Stimulated activated memory B cell treated with anti-CD40 and anti-IgM and Interleukin-4, amounts not matched to agents 10 μg/mL and 1 μg/mL and 100 μg/mL, for 72 hours (primary cell): Measurements from ENCODE around the gene RPS10.

Experiments used
- ATAC-seq: fragments of 150-1000 bp; cut with Tn5 transposase; 2 replicates; pipeline ENCODE4 v1.10.0; 2021
- H3K27ac Mint-ChIP-seq: one replicate; pipeline ENCODE4 v1.8.0; 2022; ENCODE audit warnings: mild to moderate bottlenecking, mixed read lengths
- H3K27me3 Mint-ChIP-seq: one replicate; pipeline ENCODE4 v1.8.0; 2022; ENCODE audit warnings: mixed read lengths
- H3K36me3 Mint-ChIP-seq: one replicate; pipeline ENCODE4 v1.8.0; 2022; ENCODE audit warnings: mixed read lengths
- H3K4me1 Mint-ChIP-seq: one replicate; pipeline ENCODE4 v1.8.0; 2022; ENCODE audit warnings: mixed read lengths
- H3K4me3 Mint-ChIP-seq: one replicate; pipeline ENCODE4 v1.8.0; 2022; ENCODE audit warnings: mild to moderate bottlenecking, moderate library complexity, mixed read lengths
- H3K9me3 Mint-ChIP-seq: one replicate; pipeline ENCODE4 v1.8.0; 2022; ENCODE audit warnings: mixed read lengths

The RPS10 gene

GRCh38 chr6:34459899-34460593, 34.2 kb upstream of the RPS10 start:
- H3K4me3 Mint-ChIP-seq: no peak overlapping the region
- no peaks in the 10 kb centered on the region for H3K36me3 Mint-ChIP-seq
- no peaks in the 10 kb centered on the region for H3K9me3 Mint-ChIP-seq
- ATAC-seq: peak; percentile 71
- H3K27me3 Mint-ChIP-seq: peaks cover 32% of the 10 kb centered on the region
- peaks cover under 1% of the 10 kb centered on the region for H3K4me1 Mint-ChIP-seq
- H3K27ac Mint-ChIP-seq: no peak overlapping the region

- H3K9me3 Mint-ChIP-seq: no peaks in the 10 kb centered on the region
- H3K27me3 Mint-ChIP-seq: peaks cover 15% of the 10 kb centered on the region
- H3K36me3 Mint-ChIP-seq: no peaks in the 10 kb centered on the region
- no peak overlapping the region for H3K4me3 Mint-ChIP-seq
- H3K4me1 Mint-ChIP-seq: no peaks in the 10 kb centered on the region
- ATAC-seq: no peak
- no peak overlapping the region for H3K27ac Mint-ChIP-seq
Measured at GRCh38 chr6:34457742-34458735, 32.2 kb upstream of the RPS10 start.

- Mint-ChIP-seq H3K27ac (no peak overlapping the region), H3K36me3 (no peaks in the 10 kb centered on the region), H3K27me3 (peaks cover 8% of the 10 kb centered on the region), H3K4me3 (no peak overlapping the region), H3K4me1 (no peaks in the 10 kb centered on the region), H3K9me3 (no peaks in the 10 kb centered on the region)
- no peak for ATAC-seq
Measured at GRCh38 chr6:34457382-34457741, 31.5 kb upstream of the RPS10 start.

GRCh38 chr6:34455831-34456230, 30.0 kb upstream of the RPS10 start:
- no peaks in the 10 kb centered on the region for H3K36me3 Mint-ChIP-seq
- no peak overlapping the region for H3K4me3 Mint-ChIP-seq
- ATAC-seq: no peak
- peaks cover 4% of the 10 kb centered on the region for H3K9me3 Mint-ChIP-seq
- no peaks in the 10 kb centered on the region for H3K27me3 Mint-ChIP-seq
- no peaks in the 10 kb centered on the region for H3K4me1 Mint-ChIP-seq
- H3K27ac Mint-ChIP-seq: no peak overlapping the region

- no peaks in the 10 kb centered on the region for H3K36me3 Mint-ChIP-seq
- H3K27me3 Mint-ChIP-seq: no peaks in the 10 kb centered on the region
- peaks cover 4% of the 10 kb centered on the region for H3K9me3 Mint-ChIP-seq
- H3K27ac Mint-ChIP-seq: no peak overlapping the region
- no peaks in the 10 kb centered on the region for H3K4me1 Mint-ChIP-seq
- ATAC-seq: no peak
- no peak overlapping the region for H3K4me3 Mint-ChIP-seq
Measured at GRCh38 chr6:34451192-34451591, 25.3 kb upstream of the RPS10 start.

GRCh38 chr6:34447910-34448309, 22.0 kb upstream of the RPS10 start:
- no peaks in the 10 kb centered on the region for H3K4me1 Mint-ChIP-seq
- H3K27me3 Mint-ChIP-seq: no peaks in the 10 kb centered on the region
- H3K36me3 Mint-ChIP-seq: no peaks in the 10 kb centered on the region
- no peak overlapping the region for H3K27ac Mint-ChIP-seq
- no peak overlapping the region for H3K4me3 Mint-ChIP-seq
- ATAC-seq: peak; percentile 48
- H3K9me3 Mint-ChIP-seq: peaks cover 4% of the 10 kb centered on the region

GRCh38 chr6:34447386-34447785, 21.5 kb upstream of the RPS10 start:
- Mint-ChIP-seq H3K27me3 (no peaks in the 10 kb centered on the region), H3K9me3 (peaks cover 4% of the 10 kb centered on the region), H3K36me3 (no peaks in the 10 kb centered on the region), H3K4me1 (no peaks in the 10 kb centered on the region), H3K27ac (no peak overlapping the region), H3K4me3 (no peak overlapping the region)
- ATAC-seq: no peak

- Mint-ChIP-seq H3K9me3 (no peaks in the 10 kb centered on the region), H3K4me3 (no peak overlapping the region), H3K27ac (no peak overlapping the region), H3K36me3 (no peaks in the 10 kb centered on the region), H3K4me1 (peaks cover 7% of the 10 kb centered on the region), H3K27me3 (no peaks in the 10 kb centered on the region)
- ATAC-seq: no peak
Measured at GRCh38 chr6:34445313-34445860, 19.5 kb upstream of the RPS10 start.

GRCh38 chr6:34441526-34441925, 15.7 kb upstream of the RPS10 start:
- Mint-ChIP-seq H3K4me3 (no peak overlapping the region), H3K36me3 (peaks cover 5% of the 10 kb centered on the region), H3K4me1 (peaks cover 7% of the 10 kb centered on the region), H3K9me3 (peaks cover 4% of the 10 kb centered on the region), H3K27me3 (peaks cover 9% of the 10 kb centered on the region), H3K27ac (peak overlapping the region; percentile 22)
- no peak for ATAC-seq

GRCh38 chr6:34439442-34439841, 13.6 kb upstream of the RPS10 start:
- H3K27ac Mint-ChIP-seq: no peak overlapping the region
- H3K9me3 Mint-ChIP-seq: peaks cover 4% of the 10 kb centered on the region
- H3K4me3 Mint-ChIP-seq: no peak overlapping the region
- H3K36me3 Mint-ChIP-seq: peaks cover 5% of the 10 kb centered on the region
- ATAC-seq: no peak
- H3K4me1 Mint-ChIP-seq: peaks cover 7% of the 10 kb centered on the region
- H3K27me3 Mint-ChIP-seq: peaks cover 9% of the 10 kb centered on the region

GRCh38 chr6:34438705-34439104, 12.8 kb upstream of the RPS10 start:
- no peak for ATAC-seq
- Mint-ChIP-seq H3K27me3 (peaks cover 9% of the 10 kb centered on the region), H3K4me1 (peaks cover 7% of the 10 kb centered on the region), H3K9me3 (peaks cover 4% of the 10 kb centered on the region), H3K4me3 (no peak overlapping the region), H3K27ac (no peak overlapping the region), H3K36me3 (peaks cover 5% of the 10 kb centered on the region)

- no peak for ATAC-seq
- Mint-ChIP-seq H3K9me3 (peaks cover 4% of the 10 kb centered on the region), H3K27ac (no peak overlapping the region), H3K36me3 (peaks cover 5% of the 10 kb centered on the region), H3K27me3 (peaks cover 9% of the 10 kb centered on the region), H3K4me1 (peaks cover 7% of the 10 kb centered on the region), H3K4me3 (no peak overlapping the region)
Measured at GRCh38 chr6:34437644-34437970, 11.7 kb upstream of the RPS10 start.

- peaks cover 7% of the 10 kb centered on the region for H3K4me1 Mint-ChIP-seq
- H3K27me3 Mint-ChIP-seq: peaks cover 9% of the 10 kb centered on the region
- no peak for ATAC-seq
- H3K27ac Mint-ChIP-seq: no peak overlapping the region
- peaks cover 4% of the 10 kb centered on the region for H3K9me3 Mint-ChIP-seq
- H3K36me3 Mint-ChIP-seq: peaks cover 5% of the 10 kb centered on the region
- H3K4me3 Mint-ChIP-seq: no peak overlapping the region
Measured at GRCh38 chr6:34436803-34437643, 11.2 kb upstream of the RPS10 start.

GRCh38 chr6:34435916-34436315, 10.0 kb upstream of the RPS10 start:
- no peaks in the 10 kb centered on the region for H3K4me1 Mint-ChIP-seq
- peaks cover 9% of the 10 kb centered on the region for H3K27me3 Mint-ChIP-seq
- peaks cover 5% of the 10 kb centered on the region for H3K36me3 Mint-ChIP-seq
- peaks cover 4% of the 10 kb centered on the region for H3K9me3 Mint-ChIP-seq
- ATAC-seq: no peak
- H3K4me3 Mint-ChIP-seq: no peak overlapping the region
- H3K27ac Mint-ChIP-seq: no peak overlapping the region

- peak; percentile 2 for ATAC-seq
- no peaks in the 10 kb centered on the region for H3K27me3 Mint-ChIP-seq
- peaks cover 21% of the 10 kb centered on the region for H3K4me1 Mint-ChIP-seq
- peaks cover 40% of the 10 kb centered on the region for H3K36me3 Mint-ChIP-seq
- peak overlapping the region; percentile 100 for H3K4me3 Mint-ChIP-seq
- no peaks in the 10 kb centered on the region for H3K9me3 Mint-ChIP-seq
- peak overlapping the region; percentile 100 for H3K27ac Mint-ChIP-seq
Measured at GRCh38 chr6:34425132-34425497, 754 bp downstream of the RPS10 start.
